Measurements from ENCODE around the gene ZFP64.

DNA sequence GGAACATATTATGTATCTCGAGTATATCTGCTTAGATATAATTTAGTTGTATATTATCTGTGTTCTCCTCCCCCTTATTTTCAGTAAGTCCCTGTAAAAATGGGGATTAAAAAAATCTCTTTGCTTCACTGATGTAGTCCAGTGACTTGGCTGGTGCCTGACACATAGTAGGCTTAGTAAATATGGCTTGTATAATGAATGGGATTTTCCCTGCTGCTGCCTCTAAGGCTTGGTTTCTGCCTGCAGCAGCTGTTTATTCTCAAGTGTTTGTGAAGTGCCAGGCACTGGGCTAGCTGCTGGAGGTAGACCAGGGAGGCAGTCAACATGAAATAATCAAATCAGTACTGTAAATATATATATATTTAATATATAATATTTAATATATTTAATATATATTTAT lies 1.6 kb upstream of the ZFP64 start:
- TF ChIP-seq EZH2 (IDR thresholded peaks at IDR 0.05; ENCODE audit: insufficient read depth, low read length), result no peak
- TF ChIP-seq, protein P1, sequence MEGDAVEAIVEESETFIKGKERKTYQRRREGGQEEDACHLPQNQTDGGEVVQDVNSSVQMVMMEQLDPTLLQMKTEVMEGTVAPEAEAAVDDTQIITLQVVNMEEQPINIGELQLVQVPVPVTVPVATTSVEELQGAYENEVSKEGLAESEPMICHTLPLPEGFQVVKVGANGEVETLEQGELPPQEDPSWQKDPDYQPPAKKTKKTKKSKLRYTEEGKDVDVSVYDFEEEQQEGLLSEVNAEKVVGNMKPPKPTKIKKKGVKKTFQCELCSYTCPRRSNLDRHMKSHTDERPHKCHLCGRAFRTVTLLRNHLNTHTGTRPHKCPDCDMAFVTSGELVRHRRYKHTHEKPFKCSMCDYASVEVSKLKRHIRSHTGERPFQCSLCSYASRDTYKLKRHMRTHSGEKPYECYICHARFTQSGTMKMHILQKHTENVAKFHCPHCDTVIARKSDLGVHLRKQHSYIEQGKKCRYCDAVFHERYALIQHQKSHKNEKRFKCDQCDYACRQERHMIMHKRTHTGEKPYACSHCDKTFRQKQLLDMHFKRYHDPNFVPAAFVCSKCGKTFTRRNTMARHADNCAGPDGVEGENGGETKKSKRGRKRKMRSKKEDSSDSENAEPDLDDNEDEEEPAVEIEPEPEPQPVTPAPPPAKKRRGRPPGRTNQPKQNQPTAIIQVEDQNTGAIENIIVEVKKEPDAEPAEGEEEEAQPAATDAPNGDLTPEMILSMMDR (IDR thresholded peaks at IDR 0.05; ENCODE audit: insufficient read depth, low read depth, low read length), result no peak
